Subcutaneous adipose tissue (tissue), 4 donors: ENCODE measurements around the gene PLPP1. TPM values are rescaled to one million over a fixed set of nuclear protein-coding genes. Genes with fewer than 3 reads are reported as not detected.

Experiments used
- small RNA-seq: library from RNA; depleted of rRNA; stranded (forward); fragments of <200 nt; gene quantifications from one replicate; pipeline ENCODE3, GENCODE V24; 2016
- total RNA-seq, 4 donors: library from RNA; depleted of rRNA; stranded (reverse); fragments of >200 nt; gene quantifications; one replicate each; pipeline ENCODE4 v1.1.0, GENCODE V29; 2016
- TF ChIP-seq, protein P1 (sequence below): fragments of 450-650 bp; IDR thresholded peaks from one replicate; pipeline ENCODE4 v1.5.1; 2016; ENCODE audit warnings: low read depth, mild to moderate bottlenecking, control low read depth, antibody characterized with exemption, moderate library complexity

PLPP1 gene
- total RNA-seq, 4 donors from 2014 or later = 214 to 413 (median 287) TPM

DNA sequence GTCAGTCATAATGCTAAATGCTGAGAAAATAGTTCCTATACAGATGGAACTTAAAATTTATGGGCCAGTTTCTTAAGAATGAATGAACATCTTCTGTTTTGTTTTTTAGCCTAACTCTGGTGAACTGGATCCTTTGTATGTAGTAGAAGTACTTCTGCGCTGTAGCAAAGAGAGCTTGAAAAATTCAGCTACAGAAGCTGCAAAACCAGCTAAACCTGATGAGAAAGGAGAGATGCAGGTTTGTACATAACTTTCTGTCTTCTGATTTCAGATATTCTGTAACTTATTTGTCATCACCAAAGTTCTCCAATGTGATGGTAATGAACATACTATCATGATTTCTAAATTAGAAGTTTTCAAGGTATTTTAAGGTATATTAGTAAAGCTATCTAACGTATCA is 146.9 kb downstream of the PLPP1 start:
- TF ChIP-seq, protein P1, sequence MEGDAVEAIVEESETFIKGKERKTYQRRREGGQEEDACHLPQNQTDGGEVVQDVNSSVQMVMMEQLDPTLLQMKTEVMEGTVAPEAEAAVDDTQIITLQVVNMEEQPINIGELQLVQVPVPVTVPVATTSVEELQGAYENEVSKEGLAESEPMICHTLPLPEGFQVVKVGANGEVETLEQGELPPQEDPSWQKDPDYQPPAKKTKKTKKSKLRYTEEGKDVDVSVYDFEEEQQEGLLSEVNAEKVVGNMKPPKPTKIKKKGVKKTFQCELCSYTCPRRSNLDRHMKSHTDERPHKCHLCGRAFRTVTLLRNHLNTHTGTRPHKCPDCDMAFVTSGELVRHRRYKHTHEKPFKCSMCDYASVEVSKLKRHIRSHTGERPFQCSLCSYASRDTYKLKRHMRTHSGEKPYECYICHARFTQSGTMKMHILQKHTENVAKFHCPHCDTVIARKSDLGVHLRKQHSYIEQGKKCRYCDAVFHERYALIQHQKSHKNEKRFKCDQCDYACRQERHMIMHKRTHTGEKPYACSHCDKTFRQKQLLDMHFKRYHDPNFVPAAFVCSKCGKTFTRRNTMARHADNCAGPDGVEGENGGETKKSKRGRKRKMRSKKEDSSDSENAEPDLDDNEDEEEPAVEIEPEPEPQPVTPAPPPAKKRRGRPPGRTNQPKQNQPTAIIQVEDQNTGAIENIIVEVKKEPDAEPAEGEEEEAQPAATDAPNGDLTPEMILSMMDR = no peak

DNA sequence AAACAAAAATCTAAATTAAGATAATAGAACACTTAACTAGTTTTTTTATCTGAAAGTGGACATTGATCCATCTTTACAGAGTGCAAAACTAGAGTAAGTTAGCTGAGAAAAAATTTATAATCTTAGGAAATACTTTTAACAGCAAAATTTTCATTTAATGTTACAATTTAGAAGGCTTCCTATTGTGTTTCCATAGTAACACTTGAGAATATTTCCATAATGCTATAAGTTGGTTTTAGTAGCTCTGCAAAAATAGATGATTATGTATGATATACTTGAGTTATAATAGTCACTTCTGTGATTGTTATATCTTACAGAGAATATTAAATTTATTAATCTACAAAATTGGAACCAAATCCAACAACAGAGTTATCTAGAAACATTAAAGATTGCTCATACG is 148.4 kb downstream of the PLPP1 start:
- TF ChIP-seq, protein P1 = no peak

DNA sequence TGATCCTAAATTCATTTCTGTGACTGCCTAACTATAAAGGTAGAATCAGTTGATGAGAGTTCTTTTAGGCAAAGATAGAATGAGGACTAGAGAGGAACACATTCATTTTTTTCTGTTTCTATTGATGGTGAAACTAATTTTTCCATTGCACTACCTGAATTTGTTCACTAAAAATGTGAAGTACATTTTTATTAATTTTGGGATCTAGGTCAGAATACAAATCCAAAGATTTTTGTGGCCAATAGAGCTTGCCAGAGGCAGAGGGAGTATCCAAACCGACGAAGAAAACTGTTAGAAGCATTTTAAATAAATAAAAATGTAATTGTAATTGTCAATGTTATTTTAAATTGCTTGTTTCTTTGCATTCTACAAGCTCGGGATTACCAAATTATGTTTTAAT is 148.9 kb downstream of the PLPP1 start:
- TF ChIP-seq, protein P1 = no peak

DNA sequence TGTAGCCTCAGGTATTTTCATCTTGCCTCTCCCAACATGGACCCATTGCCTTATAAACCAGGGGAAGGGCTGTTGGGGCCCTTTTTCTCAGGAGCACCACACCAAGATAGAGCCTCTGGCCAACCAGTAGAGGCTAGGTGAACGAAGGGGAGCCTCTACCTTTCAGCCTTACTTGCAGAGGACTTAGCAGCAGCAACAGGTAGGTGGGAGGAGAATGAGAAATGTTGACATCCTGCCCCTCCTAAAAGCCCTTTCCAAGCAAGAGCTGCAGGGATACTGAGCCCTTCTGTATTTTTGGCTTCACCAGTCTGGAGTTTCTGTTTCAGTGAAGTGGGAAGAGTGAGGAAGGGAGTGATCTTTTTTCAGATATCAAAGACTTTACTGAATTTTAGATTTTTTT is 149.5 kb downstream of the PLPP1 start:
- TF ChIP-seq, protein P1 = no peak

DNA sequence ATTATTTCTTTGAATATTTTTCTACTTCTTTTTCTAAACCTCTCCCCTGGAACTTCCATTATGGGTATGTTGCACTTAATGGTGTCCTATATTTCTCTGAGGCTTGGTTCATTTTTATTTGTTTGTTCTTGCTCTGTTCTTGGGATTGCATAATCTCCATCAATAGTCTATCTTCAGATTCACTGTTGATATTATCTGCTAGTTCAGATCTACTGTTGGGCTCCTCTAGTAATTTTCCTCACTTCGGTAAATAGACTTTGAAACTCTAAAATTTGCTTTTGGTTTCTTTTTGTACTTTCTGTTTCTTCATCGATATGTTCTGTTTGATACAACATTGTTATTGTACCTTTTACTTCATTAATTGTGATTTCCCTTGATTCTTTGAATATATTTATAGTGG is 150.7 kb downstream of the PLPP1 start:
- TF ChIP-seq, protein P1 = no peak

DNA sequence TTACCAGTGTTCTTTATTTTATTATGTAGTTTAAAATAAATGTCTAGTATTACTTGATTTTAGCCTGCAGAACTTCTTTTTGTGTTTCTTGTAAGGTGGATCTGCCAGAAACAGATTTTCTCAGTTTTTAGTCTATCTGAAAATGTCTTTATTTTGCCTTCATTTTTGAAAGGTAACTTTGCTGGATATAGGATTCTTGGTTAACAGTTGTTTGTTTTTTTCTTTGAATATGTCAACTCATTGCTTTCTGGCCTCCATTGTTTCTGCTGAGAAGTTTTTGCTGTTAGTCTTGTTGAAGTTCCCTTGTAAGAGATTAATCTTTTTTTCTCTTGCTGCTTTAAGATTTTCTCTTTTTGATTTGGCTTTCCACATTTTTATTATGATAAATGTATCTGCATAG is 151.5 kb downstream of the PLPP1 start:
- TF ChIP-seq, protein P1 = no peak

DNA sequence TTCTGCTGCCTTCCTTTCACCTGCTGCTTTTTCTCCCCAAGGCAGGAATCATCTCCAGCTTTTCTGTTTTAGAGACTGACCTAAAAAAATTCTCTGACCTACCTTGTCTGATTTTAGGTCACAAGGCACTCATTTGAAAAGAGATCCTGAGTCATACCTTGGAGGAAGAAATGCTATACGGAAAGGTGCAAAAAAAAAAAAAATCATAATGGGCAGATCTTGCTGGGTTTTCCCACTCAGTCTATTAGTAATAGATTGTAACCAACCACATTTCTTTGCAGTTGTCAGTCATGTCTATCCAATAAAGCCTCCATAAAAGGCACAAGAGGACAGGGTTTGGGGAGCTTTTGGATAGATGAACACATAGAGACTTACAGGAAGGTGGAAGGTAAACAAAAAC is 157.0 kb downstream of the PLPP1 start:
- TF ChIP-seq, protein P1 = no peak

Small RNAs within 50 kb of the gene (small RNA-seq; reads per million reads assigned to genes)
- gene MIR5687 = not detected

Other genes with a start within 250 kb of the PLPP1 start
- 10 to 100 TPM; 21.3 to 39.5 (median 30.2) TPM for gene DHX29, start 227.3 kb downstream of the PLPP1 start, total RNA-seq
- gene MTREX, start 227.0 kb downstream of the PLPP1 start, total RNA-seq = 100 to 1,000 TPM in 1 of 4 donors, 10 to 100 TPM in 3; 66.3 to 130 (median 76.3) TPM
- 10 to 100 TPM; 20.2 to 33.5 (median 28.8) TPM for gene SLC38A9, start 177.4 kb upstream of the PLPP1 start, total RNA-seq
- not detected for gene DDX4, start 203.1 kb upstream of the PLPP1 start, total RNA-seq